ENCODE results near the gene DIP2B.

The DIP2B gene

GRCh38 chr12:50603817-50604639 is 99.2 kb downstream of the DIP2B start:
- no peaks in the 10 kb centered on the region for H3K27me3 ChIP-seq
- no peak overlapping the region for H3K4me3 ChIP-seq (ENCODE audit: low read depth in 1 of 2, low read length in 1 of 2)
- H3K9me3 ChIP-seq = no peaks in the 10 kb centered on the region
- peak overlapping the region; percentile 35 for H3K27ac ChIP-seq
- peaks cover 14 to 15% of the 10 kb centered on the region in 2 experiments for H3K4me1 ChIP-seq (ENCODE audit: control insufficient read depth in 1 of 2, insufficient read depth in 1 of 2, low read depth in 1 of 2, low read length in 1 of 2)
- no peaks in the 10 kb centered on the region for H3K36me3 ChIP-seq
- no peak for TF ChIP-seq CTCF (IDR thresholded peaks at IDR 0.05)

- Histone ChIP-seq H3K27ac (no peak overlapping the region), H3K36me3 (no peaks in the 10 kb centered on the region), H3K4me3 (ENCODE audit: low read depth in 1 of 2, low read length in 1 of 2) (no peak overlapping the region), H3K27me3 (no peaks in the 10 kb centered on the region), H3K9me3 (no peaks in the 10 kb centered on the region), H3K4me1 (ENCODE audit: control insufficient read depth in 1 of 2, insufficient read depth in 1 of 2, low read depth in 1 of 2, low read length in 1 of 2) (peaks cover 8 to 9% of the 10 kb centered on the region in 2 experiments)
- no peak for TF ChIP-seq CTCF (IDR thresholded peaks at IDR 0.05)
These were observed 99.8 kb downstream of the DIP2B start for GRCh38 chr12:50604640-50604920.

GRCh38 chr12:50606675-50607375 is 102.0 kb downstream of the DIP2B start:
- no peak for TF ChIP-seq CTCF (IDR thresholded peaks at IDR 0.05)
- no peaks in the 10 kb centered on the region for H3K36me3 ChIP-seq
- H3K9me3 ChIP-seq = no peaks in the 10 kb centered on the region
- H3K27me3 ChIP-seq = no peaks in the 10 kb centered on the region
- no peak overlapping the region for H3K4me3 ChIP-seq (ENCODE audit: low read depth in 1 of 2, low read length in 1 of 2)
- no peaks in the 10 kb centered on the region for H3K4me1 ChIP-seq (ENCODE audit: control insufficient read depth in 1 of 2, insufficient read depth in 1 of 2, low read depth in 1 of 2, low read length in 1 of 2)
- H3K27ac ChIP-seq = no peak overlapping the region

GRCh38 chr12:50609292-50609874 is 104.6 kb downstream of the DIP2B start:
- no peaks in the 10 kb centered on the region for H3K27me3 ChIP-seq
- no peak overlapping the region for H3K4me3 ChIP-seq (ENCODE audit: low read depth in 1 of 2, low read length in 1 of 2)
- H3K36me3 ChIP-seq = peaks cover 6% of the 10 kb centered on the region
- no peak for TF ChIP-seq CTCF (IDR thresholded peaks at IDR 0.05)
- no peaks in the 10 kb centered on the region for H3K9me3 ChIP-seq
- H3K27ac ChIP-seq = no peak overlapping the region
- H3K4me1 ChIP-seq (ENCODE audit: control insufficient read depth in 1 of 2, insufficient read depth in 1 of 2, low read depth in 1 of 2, low read length in 1 of 2) = no peaks in the 10 kb centered on the region

GRCh38 chr12:50610171-50610570 is 105.4 kb downstream of the DIP2B start:
- H3K4me1 ChIP-seq (ENCODE audit: control insufficient read depth in 1 of 2, insufficient read depth in 1 of 2, low read depth in 1 of 2, low read length in 1 of 2) = no peaks in the 10 kb centered on the region
- H3K36me3 ChIP-seq = peaks cover 6% of the 10 kb centered on the region
- no peaks in the 10 kb centered on the region for H3K9me3 ChIP-seq
- no peaks in the 10 kb centered on the region for H3K27me3 ChIP-seq
- no peak overlapping the region for H3K27ac ChIP-seq
- no peak overlapping the region for H3K4me3 ChIP-seq (ENCODE audit: low read depth in 1 of 2, low read length in 1 of 2)
- TF ChIP-seq CTCF (IDR thresholded peaks at IDR 0.05) = no peak

Measured in neutrophil (primary cell).